AG09319 (cell line): ENCODE measurements around the gene KLK11.

ENCODE experiments used
- DNase-seq: peaks from one replicate; pipeline ENCODE4 v3.0.0-alpha.2; 2010; ENCODE audit warnings: low read depth; ENCODE audit errors: extremely low read depth
- TF ChIP-seq, protein P1 (sequence below): IDR thresholded peaks from 2 replicates; pipeline ENCODE4 v1.5.1; 2011; ENCODE audit warnings: low read depth, mild to moderate bottlenecking, inconsistent platforms, low read length, moderate library complexity

Gene KLK11

DNA sequence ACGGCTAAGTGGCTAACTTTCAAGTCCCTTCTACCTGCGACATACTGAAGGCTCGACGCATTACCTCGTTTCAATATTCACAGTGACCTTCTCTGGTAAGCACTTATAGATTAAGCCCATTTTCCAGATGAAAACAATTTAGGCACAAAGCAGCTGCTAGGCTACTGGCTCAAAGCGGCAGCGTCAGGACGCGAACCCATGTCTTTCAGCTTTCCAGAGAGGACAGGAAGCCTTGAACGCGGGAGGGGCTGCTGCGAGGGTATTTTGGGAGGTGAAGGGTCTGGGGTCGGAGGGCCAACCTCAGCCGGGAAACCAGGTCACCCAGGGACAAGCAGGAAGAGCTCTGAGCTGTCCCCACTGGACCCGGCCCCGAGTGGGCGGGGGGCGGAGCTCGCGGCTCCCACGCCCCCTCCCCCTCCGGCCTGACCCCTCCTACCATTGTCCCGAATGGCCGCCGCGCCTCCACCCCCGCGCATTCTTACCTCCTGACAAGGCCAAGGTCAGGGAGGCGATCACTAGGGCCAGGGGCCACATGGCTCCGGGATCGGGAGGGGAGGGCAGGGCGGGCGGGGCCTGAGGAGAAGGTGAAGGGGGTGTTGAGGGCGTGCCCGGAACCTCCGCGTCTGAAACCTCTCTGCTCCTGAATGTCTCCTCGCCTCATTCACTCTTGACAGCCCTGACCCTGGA lies 38.3 kb upstream of the KLK11 start, which contains the start of gene KLK13:
Gene KLK13 (minus strand): TSS at position 559 of the 687 bp plus-strand sequence. CDS start 25 bp downstream, at position 534.
- TF ChIP-seq, protein P1, sequence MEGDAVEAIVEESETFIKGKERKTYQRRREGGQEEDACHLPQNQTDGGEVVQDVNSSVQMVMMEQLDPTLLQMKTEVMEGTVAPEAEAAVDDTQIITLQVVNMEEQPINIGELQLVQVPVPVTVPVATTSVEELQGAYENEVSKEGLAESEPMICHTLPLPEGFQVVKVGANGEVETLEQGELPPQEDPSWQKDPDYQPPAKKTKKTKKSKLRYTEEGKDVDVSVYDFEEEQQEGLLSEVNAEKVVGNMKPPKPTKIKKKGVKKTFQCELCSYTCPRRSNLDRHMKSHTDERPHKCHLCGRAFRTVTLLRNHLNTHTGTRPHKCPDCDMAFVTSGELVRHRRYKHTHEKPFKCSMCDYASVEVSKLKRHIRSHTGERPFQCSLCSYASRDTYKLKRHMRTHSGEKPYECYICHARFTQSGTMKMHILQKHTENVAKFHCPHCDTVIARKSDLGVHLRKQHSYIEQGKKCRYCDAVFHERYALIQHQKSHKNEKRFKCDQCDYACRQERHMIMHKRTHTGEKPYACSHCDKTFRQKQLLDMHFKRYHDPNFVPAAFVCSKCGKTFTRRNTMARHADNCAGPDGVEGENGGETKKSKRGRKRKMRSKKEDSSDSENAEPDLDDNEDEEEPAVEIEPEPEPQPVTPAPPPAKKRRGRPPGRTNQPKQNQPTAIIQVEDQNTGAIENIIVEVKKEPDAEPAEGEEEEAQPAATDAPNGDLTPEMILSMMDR = no peak
- no peak for DNase-seq

DNA sequence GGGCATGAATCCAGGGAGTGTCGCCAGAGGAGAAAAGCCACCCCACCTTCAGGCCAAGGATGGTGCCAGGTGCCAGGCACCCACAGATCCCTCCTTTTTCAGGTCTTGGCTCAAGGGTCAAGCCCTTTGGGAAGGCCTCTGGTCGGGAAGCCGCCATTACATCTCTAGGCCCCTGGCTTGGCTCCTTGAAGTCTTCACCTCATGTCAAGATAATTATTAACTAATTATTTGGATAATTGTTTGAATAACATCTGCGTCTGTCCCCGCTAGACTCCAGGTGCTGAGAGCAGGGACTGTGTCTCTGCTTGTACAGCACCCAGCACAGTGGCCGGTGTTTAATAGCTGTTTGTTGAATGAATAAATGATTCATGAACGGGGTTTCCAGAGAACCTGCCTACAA lies 37.2 kb upstream of the KLK11 start:
- TF ChIP-seq, protein P1 = no peak
- no peak for DNase-seq

DNA sequence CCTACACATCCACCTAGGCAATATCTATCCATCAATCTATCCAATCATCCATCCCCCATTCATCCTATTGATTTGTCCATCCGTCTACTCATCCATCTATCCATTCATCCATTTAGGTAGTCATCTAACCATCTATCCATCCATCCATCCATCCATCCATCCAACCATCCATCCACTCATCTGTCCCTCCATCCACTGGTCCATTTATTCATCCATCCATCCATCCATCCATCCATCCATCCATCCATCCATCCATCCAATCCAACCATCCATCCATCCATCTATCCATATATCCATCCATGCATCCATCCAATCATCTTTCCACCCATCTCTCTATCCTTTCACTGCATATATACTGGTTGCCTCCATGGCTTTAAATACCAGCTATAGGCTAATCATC lies 34.6 kb upstream of the KLK11 start:
- no peak for DNase-seq
- TF ChIP-seq, protein P1 = no peak

DNA sequence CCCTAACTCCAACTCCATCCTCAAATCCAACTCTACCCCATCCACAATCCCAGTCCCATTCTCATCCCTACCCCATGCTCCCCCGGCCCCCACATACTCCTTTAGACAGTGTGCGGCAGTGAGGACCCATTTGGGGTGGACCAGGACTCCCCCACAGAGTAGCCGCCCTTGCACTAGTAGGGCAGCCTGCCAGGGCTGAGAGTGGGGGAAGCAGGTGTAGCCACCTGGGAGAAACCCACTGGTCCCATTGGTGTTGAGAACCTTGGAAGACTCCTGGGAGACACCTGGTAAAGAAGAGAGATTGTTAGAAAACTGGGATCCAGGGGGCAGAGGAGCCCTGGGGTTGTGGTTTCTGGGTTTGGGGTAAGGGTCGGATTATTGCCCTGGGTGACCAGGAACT lies 33.9 kb upstream of the KLK11 start:
- no peak for DNase-seq
- TF ChIP-seq, protein P1 = no peak

DNA sequence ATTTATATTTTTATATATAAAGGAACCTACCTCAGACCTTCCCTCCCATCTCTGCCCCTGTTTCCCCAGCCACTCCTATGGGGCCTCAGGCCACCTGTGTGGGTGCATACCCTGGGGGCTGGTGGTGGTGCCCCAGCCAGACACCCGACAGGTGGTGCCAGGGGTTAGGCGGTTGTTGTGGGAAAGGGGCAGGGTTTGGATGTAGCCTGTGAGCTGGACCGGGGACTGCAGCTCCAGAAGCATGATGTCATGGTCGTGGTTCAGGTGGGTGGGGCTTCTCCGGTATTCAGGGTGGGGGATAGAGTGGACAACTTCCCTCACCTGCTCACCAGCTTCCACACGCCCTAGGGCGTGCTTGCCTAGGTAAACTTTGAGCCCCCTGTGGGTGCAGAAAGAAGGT lies 33.3 kb upstream of the KLK11 start:
- TF ChIP-seq, protein P1 = no peak
- DNase-seq = no peak

DNA sequence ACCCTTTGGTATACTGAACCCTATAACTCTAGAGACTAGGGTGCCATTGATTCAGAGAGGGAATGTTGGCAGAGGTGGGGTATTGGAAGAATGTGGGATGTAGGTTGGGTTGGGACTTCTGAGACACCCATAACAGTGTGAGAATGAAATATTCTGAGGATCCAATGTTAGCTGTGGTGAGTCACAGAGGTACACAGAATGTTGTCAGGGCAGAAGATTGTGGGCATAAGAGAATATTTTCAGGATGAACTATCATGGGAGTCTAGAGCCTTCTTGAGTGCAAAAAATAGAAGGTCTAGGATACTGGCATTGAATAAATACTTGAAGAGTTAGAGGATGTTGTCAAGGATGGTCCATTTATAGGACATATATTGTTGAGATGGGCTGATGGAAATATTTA lies 29.4 kb upstream of the KLK11 start:
- no peak for DNase-seq
- TF ChIP-seq, protein P1 = no peak

DNA sequence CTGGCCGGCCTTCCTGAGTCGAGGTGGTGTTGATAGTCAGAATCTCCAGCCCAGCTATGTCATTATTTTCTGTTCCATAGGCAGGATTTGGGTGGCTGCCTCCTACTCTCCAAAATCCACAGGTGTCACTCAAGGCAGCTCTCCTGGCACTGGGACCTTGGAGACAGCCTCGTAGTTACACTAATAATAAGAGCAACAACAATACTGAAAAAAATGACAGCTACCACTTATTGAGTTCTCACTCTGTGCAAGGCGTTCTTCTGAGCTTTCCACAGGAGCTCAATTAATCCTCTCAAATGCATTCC lies 20.6 kb upstream of the KLK11 start:
- DNase-seq = no peak
- TF ChIP-seq, protein P1 = no peak
